GM18519 (cell line): ENCODE data around the gene DMRT2.

ENCODE experiments used
- ATAC-seq: cut with Tn5 transposase; IDR thresholded peaks from one replicate; pipeline ENCODE4 v1.9.1; 2021; ENCODE audit warnings: mild to moderate bottlenecking, moderate library complexity; ENCODE audit not compliant: unreplicated experiment, low FRiP score

DMRT2 gene

DNA sequence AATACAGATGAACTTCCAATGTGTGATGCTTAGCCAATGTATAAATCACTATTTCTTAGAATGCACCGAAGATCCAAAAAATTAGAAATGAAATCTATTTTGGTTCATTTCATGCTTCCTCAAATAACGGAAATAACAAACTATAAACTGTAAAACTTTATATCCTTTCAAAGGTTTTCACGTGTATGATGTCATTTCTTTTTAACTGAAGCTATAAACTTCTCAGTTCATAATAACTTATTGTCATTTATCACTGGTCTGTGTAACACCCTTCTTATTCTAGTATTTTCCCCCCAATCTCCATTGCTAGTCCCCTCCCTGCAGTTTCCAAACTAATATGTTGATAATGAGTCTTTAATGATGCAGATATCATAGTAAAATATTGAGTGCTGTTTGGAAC, 36.4 kb downstream of the DMRT2 start:
- no peak for ATAC-seq

DNA sequence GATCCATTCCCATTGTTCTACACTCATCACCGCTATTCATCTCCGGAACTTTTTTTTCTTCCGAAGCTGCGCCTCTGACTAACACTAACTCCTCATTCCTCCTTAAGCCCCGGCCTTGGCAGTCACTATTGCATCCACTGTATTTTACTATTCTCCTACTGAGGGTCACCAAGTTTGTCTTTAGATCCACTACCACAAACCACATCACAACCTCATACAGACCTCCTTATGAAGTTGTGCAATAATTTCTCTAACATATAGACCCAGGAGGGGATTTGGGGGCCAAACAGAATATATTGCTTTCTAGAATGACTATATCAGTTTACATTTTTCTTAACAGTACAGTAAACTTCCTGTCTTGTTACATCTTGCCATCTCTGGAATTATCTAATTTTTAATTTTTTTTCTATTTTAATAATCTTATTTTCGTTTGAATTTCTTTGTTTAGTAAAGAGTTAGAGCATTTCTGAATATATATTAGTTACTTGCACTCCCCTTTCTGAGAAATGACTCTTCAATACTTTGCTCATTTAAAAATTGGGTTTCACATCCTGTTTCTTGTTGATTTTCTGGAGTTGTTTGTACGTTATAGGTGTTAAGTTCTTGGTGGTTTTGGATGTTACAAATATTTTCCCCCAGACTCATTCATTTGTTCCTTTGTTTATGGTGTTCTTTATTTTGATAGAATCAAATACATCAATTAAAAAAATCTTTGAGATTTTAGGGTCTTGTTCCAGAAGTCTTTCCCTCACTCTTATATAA, 37.1 kb downstream of the DMRT2 start:
- ATAC-seq, result peak; percentile 69

DNA sequence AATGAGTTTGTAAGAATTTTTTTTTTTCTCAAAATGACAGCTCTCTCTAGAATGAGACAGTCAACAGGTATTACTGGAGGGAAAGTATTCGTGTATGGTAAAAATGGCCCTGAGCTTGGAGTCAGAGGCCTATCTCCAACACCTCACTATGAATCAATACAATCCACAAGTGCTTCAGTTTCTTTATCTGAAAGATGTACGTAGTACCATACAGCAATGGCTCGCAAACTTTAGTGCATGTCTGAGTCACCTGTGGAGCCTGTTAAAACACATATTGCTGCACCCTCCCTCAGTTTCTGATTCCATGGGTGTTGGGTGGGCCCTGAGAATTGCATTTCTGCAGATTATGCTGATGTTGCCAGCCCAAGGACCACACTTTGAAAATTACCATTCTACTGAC, 44.6 kb downstream of the DMRT2 start:
- ATAC-seq, result no peak

DNA sequence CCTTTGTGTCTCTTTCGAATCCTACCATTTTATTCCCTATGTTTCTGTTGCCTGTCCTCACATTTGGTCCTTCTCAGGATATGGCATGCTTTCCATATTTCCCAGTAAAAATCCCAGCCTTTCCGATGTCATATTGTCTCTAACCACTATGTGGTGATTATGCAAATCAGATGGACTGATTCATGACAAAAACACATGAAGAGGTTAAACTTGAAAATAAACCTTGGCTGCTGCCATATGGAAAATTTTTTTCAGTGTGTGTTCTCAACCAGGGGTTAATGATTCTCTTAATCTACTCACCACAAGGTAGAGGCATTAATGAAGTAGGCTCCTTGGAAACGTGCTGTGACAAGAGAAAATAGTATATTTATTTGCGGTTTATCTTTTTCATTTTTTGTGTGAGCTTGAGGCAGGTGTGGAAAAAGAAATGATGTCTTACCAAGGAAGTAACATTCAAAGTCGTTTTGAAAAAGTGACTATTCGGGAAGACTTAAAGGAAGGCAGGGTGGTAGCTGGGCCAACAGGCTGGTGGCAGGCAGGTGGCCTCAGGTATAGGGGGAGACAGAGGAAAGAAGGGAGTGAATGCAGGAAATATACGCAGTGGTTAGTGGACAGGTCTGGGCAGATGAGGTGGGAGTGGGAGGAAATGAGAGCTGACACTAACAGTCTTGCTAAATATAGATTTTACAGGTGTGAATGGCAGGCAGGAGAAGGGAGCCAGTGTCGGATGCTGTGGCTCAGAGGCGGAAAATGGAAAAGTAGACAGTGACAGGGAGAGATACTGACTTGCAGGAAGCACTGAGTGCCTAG, 46.2 kb downstream of the DMRT2 start:
- no peak for ATAC-seq

DNA sequence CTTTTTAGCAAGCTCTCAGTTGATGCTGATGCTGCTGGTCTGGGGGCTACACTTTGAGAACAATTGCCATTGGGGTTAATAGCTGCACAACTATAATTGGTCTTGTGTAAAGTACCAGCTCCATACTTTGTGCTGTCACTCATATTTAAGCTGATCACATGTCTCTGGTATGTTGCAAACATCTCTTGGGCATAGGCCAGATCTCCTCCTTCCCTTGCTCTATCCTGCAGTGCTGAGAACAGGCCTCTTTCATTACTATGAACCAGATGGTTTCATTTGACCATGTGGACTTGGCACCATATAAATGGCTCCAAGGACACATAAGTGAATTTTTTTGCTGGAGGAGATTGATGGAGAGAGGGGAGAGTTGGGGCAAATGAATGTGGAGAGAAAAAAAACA, 48.4 kb downstream of the DMRT2 start:
- ATAC-seq, result no peak

DNA sequence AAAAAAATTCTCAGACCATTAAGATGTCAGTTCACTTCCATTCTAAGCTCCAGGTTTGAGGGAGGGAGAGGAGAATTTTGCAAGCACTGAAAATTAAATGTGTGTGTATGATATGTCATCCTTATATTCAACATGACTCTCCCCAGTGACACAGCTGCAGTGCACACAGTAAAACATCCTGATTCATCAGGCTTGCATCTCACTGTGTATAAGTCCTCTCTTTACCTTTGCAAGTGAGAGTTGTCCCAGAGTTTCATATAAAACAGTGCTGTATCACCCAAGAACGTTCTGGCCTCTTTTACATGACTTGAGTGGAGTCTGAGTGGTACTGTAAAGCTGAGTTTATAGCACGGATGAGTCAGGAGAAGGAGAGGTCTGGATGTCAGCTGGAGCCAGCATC, 50.0 kb downstream of the DMRT2 start:
- ATAC-seq, result no peak

DNA sequence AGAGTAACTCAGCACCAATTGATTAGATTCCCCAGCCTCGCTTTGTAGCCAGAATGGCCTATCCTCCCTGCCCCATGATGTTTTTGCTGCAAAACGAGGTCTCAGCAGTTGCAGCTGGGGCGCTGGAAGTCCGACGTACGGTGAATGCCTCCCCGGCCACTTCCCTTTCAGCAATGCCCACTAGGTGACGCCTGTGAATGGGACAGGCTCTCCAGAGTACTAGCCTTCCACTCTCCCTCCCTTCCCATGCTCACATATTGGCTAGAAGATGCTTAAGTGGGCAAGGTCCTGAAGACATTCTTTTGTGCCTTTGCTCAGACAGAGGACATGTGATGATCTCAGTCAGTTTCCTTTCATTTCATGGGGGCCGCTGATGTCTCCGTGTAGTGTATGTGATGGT, 50.8 kb downstream of the DMRT2 start:
- no peak for ATAC-seq

DNA sequence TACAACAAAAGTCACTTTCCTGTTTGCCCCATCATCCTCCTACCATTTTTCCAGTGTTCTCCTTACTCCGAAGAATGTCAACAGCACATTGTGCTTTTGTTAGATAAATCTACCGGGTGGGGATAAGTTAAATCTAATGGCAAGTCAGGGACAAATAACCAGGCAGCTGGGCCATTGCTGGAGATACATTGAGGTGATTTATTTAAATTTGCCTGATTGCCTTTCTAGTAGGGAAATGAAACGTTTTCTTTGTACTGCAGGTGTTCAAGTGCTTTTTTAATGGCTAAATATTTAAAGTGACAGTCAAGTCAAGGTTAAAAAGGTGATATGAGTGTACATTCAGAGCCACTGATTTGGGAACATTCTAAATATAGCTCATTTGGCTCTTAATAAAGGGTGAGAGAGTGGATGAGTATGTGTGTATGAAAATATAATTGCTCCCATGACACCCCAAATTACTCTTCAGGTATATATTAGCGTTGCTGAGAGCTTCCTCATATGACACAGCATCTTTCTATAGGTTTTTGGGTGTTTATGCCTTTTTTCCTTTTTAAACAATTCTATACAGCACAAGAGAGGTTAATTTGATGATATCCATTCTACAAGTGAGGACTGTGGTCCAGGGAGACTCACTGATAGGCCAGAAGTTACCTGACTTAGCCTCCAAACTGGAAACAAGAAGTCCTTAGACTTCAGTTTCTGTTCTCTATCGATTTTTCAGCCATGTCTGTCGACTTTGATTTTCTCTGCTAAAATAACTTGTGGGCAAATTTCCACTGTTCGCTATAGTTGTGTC, 51.9 kb downstream of the DMRT2 start:
- ATAC-seq, result no peak

DNA sequence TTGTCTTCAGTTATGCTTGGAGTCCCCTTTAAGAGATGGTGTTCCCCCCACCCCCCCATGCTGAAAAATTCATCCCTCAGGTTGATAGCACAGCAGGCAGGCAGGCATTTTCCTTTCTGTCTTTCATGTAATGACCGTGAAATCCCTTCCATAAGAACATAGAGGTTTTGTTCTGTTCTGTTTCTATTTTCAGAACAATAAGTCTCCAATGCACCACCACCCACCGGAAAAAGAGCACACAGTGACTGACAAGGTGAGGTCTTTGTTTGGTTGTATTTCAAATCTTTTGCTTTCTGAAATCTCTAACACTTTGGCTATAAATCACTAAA, 52.4 kb downstream of the DMRT2 start:
- ATAC-seq, result no peak
